K562 (cell line): ENCODE data around the gene MEX3C. TPM values are rescaled to one million over a fixed set of nuclear protein-coding genes. Genes with fewer than 3 reads are reported as not detected.

Source experiments
- ARID1B ChIP-seq: fragments of 450-650 bp; IDR thresholded peaks from 2 replicates; pipeline ENCODE4 v1.6.1; 2016; ENCODE audit warnings: antibody characterized with exemption, mild to moderate bottlenecking, inconsistent platforms
- BHLHE40 ChIP-seq: IDR thresholded peaks from 2 replicates; pipeline ENCODE4 v1.6.1; 2011; ENCODE audit warnings: low read length, improper control_type of control experiment
- CC2D1A ChIP-seq: fragments of 450-650 bp; IDR thresholded peaks from 2 replicates; pipeline ENCODE4 v1.6.1; 2017; ENCODE audit warnings: mild to moderate bottlenecking
- CEBPB ChIP-seq: fragments of 450-650 bp; IDR thresholded peaks from 2 replicates; pipeline ENCODE4 v1.6.1; 2016; ENCODE audit warnings: missing genetic modification characterization, missing compliant biosample characterization
- FOSL1 ChIP-seq: fragments of 200-800 bp; sonication (Bioruptor generic); conservative IDR thresholded peaks from 2 replicates; pipeline ENCODE4 v1.6.1; 2016; ENCODE audit warnings: missing genetic modification characterization, missing compliant biosample characterization
- FOXK1 ChIP-seq: sonication (generic); formaldehyde crosslinking; IDR thresholded peaks from 2 replicates; pipeline ENCODE4 v1.8.0; 2022; ENCODE audit warnings: missing genetic modification reagents, mild to moderate bottlenecking, borderline replicate concordance
- GABPA ChIP-seq: fragments of 200-800 bp; sonication (Bioruptor generic); conservative IDR thresholded peaks from 2 replicates; pipeline ENCODE4 v1.6.1; 2016; ENCODE audit warnings: low read depth, missing genetic modification characterization, missing compliant biosample characterization
- JUN ChIP-seq, 2 experiments: sonication (generic) in 1 of 2; formaldehyde crosslinking in 1 of 2; IDR thresholded peaks; 2 replicates each; pipeline versions ENCODE4 v1.6.1 to v1.8.0; 2012 to 2022; ENCODE audit warnings: borderline replicate concordance in 2 of 2, mild to moderate bottlenecking in 2 of 2, improper control_type of control experiment in 1 of 2, low read depth in 1 of 2, low read length in 1 of 2, missing genetic modification reagents in 1 of 2
- JUNB ChIP-seq: fragments of 450-650 bp; formaldehyde crosslinking; conservative IDR thresholded peaks from 2 replicates; pipeline ENCODE4 v1.4.0; 2020; ENCODE audit warnings: mild to moderate bottlenecking
- KLF10 ChIP-seq: fragments of 250-450 bp; sonication (Bioruptor Pico); IDR thresholded peaks from 2 replicates; pipeline ENCODE4 v1.6.1; 2021; ENCODE audit warnings: matching md5 sums
- MEF2D ChIP-seq: conservative IDR thresholded peaks from 2 replicates; pipeline ENCODE4 v1.6.1; 2016; ENCODE audit warnings: low read depth, missing genetic modification characterization, missing compliant biosample characterization
- MEIS2 ChIP-seq: fragments of 450-650 bp; IDR thresholded peaks from 2 replicates; pipeline ENCODE4 v1.6.1; 2014; ENCODE audit warnings: mild to moderate bottlenecking; ENCODE audit not compliant: partially characterized antibody
- NFYB ChIP-seq: IDR thresholded peaks from 2 replicates; pipeline ENCODE4 v1.6.1; 2011; ENCODE audit warnings: mild to moderate bottlenecking, moderate library complexity; ENCODE audit not compliant: insufficient read length; ENCODE audit errors: extremely low read depth
- NR2C2 ChIP-seq, 2 experiments: fragments of 200-800 bp in 1 of 2; sonication (Bioruptor generic) in 1 of 2; sonication (generic) in 1 of 2; formaldehyde crosslinking in 1 of 2; IDR thresholded peaks; 2 replicates each; pipeline versions ENCODE4 v1.6.1 to v1.8.0; 2016 to 2022; ENCODE audit warnings: mild to moderate bottlenecking in 1 of 2, missing compliant biosample characterization in 1 of 2, missing genetic modification characterization in 1 of 2, missing genetic modification reagents in 1 of 2
- SMARCA4 ChIP-seq: fragments of 450-650 bp; IDR thresholded peaks from 2 replicates; pipeline ENCODE4 v1.6.1; 2016
- TEAD1 ChIP-seq, 2 experiments: fragments of 450-650 bp in 1 of 2; sonication (generic) in 1 of 2; formaldehyde crosslinking; IDR thresholded peaks; 2 replicates each; pipeline versions ENCODE4 v1.4.0 to v1.8.0; 2020 to 2022; ENCODE audit warnings: mild to moderate bottlenecking in 2 of 2, missing genetic modification reagents in 1 of 2
- XRCC4 ChIP-seq: IDR thresholded peaks from one replicate; pipeline ENCODE4 v1.6.1; 2011; ENCODE audit not compliant: insufficient read depth, insufficient read length; ENCODE audit errors: extremely low read depth
- ZC3H8 ChIP-seq: fragments of 450-650 bp; IDR thresholded peaks from 2 replicates; pipeline ENCODE4 v1.6.1; 2017
- ZNF175 ChIP-seq: fragments of 200-800 bp; sonication (Bioruptor generic); IDR thresholded peaks from 2 replicates; pipeline ENCODE4 v1.6.1; 2016; ENCODE audit warnings: low read depth, mild to moderate bottlenecking, missing genetic modification characterization, missing compliant biosample characterization
- ZNF589 ChIP-seq: fragments of 200-800 bp; sonication (Bioruptor generic); IDR thresholded peaks from 2 replicates; pipeline ENCODE4 v1.6.1; 2016; ENCODE audit warnings: low read depth, missing genetic modification characterization, missing compliant biosample characterization
- polyA plus RNA-seq, 8 experiments: library from polyadenylated mRNA; depleted of rRNA in 4 of 8; stranded (reverse) in 5 of 8; unstranded in 3 of 8; fragments of >200 nt; fragmentation: Nextera tagmentation in 2 of 8; fragmentation: Illumina TruSeq in 1 of 8; extraction: Ambion mirVana in 2 of 8; extraction: Trizol in 1 of 8; gene quantifications; 2 replicates each; pipeline versions ENCODE4 v1.2.1 to v1.2.3, GENCODE V29; 2011 to 2014; ENCODE audit warnings: inconsistent platforms in 1 of 8, missing spikeins in 1 of 8
- total RNA-seq, 7 experiments: library from RNA; depleted of rRNA in 6 of 7; stranded (reverse); fragments of >200 nt in 6 of 7; fragmentation: Illumina TruSeq in 2 of 7; extraction: Trizol in 2 of 7; gene quantifications; 2 replicates each; pipeline versions ENCODE4 v1.2.1 to v1.2.3, GENCODE V29; 2011 to 2021; ENCODE audit warnings: low replicate concordance in 1 of 7
- TF ChIP-seq, protein P1 (sequence below), 2 experiments: fragments of 450-650 bp in 1 of 2; sonication (generic) in 1 of 2; formaldehyde crosslinking in 1 of 2; IDR thresholded peaks in 1 of 2; conservative IDR thresholded peaks in 1 of 2; 2 replicates each; pipeline versions ENCODE4 v1.6.1 to v1.8.1; 2016 to 2023; ENCODE audit warnings: mild to moderate bottlenecking in 2 of 2, moderate library complexity in 2 of 2, inconsistent platforms in 1 of 2, missing genetic modification reagents in 1 of 2
- TF ChIP-seq, protein P2 (sequence below): sonication (generic); IDR thresholded peaks from 2 replicates; pipeline ENCODE4 v1.6.1; 2016
- TF ChIP-seq, protein P3 (sequence below): fragments of 450-650 bp; formaldehyde crosslinking; IDR thresholded peaks from 2 replicates; pipeline ENCODE4 v1.4.0; 2022; ENCODE audit warnings: mild to moderate bottlenecking, moderate library complexity
- TF ChIP-seq, protein P4 (sequence below): fragments of 450-650 bp; IDR thresholded peaks from 2 replicates; pipeline ENCODE4 v1.6.1; 2016

Gene MEX3C
- total and polyA plus RNA-seq, 9 of the 15 experiments (the other 6 are each of a cell fraction or from before 2014, with no cell fraction given) = 2.4 to 14.2 (median 10.6) TPM

DNA sequence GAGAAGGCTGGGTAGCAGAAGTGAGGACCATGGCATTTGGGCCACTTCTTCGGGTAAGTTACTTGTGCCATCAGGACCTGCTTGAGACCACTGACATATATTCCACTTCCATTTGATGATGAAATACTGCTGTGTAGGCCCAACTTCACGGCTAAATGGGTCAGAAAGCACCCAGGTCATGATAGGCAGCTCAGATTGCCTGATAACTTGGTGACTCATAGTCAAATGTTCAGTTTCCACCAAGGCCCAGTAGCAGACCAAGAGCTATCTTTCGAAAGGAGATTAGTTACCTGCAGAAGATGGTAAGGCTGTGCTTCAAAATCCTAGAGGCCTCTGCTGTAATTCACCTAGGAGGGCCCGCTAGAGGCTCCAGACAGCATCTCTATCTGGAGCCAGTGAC is 31.8 kb upstream of the MEX3C start (continued):
- TF ChIP-seq, protein P1, sequence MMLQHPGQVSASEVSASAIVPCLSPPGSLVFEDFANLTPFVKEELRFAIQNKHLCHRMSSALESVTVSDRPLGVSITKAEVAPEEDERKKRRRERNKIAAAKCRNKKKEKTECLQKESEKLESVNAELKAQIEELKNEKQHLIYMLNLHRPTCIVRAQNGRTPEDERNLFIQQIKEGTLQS (IDR thresholded peaks at IDR 0.05) = peak; percentile 88
- TF ChIP-seq, protein P1 (CRISPR knock-in tag; conservative IDR thresholded peaks at IDR 0.05) = no peak
- TF ChIP-seq NFYB (no peak), XRCC4 (no peak), ZNF589 (CRISPR knock-in tag) (peak; percentile 59; the same call in 1 of the 2 replicates), ARID1B (peak; percentile 30; the same call in 1 of the 2 replicates), KLF10 (CRISPR knock-in tag) (no peak), NR2C2 (CRISPR knock-in tag; IDR thresholded peaks at IDR 0.05) (no peak), NR2C2 (tag; IDR thresholded peaks at IDR 0.05) (peak; percentile 46; the same call in 1 of the 2 replicates), FOSL1 (tag) (peak; percentile 95), CC2D1A (no peak), ZC3H8 (no peak), JUNB (CRISPR knock-in tag) (peak; percentile 85), BHLHE40 (no peak), JUN (IDR thresholded peaks at IDR 0.05; ENCODE audit: borderline replicate concordance, low read depth, low read length) (peak; percentile 61; the same call in 1 of the 2 replicates), JUN (CRISPR knock-in tag; IDR thresholded peaks at IDR 0.05; ENCODE audit: borderline replicate concordance) (no peak), SMARCA4 (peak; percentile 20; the same call in 1 of the 2 replicates), MEIS2 (peak; percentile 33), MEF2D (0 out of 2 replicates have a peak, but pooled peaks have one; percentile 37), CEBPB (no peak), FOXK1 (no peak), ZNF175 (CRISPR knock-in tag) (peak; percentile 58; the same call in 1 of the 2 replicates), GABPA (tag) (0 out of 2 replicates have a peak, but pooled peaks have one; percentile 13), TEAD1 (CRISPR knock-in tag; IDR thresholded peaks at IDR 0.05) (peak in 1 of 2 experiments; percentile 46; a peak in 1 of 4 replicates)
- TF ChIP-seq, protein P2, sequence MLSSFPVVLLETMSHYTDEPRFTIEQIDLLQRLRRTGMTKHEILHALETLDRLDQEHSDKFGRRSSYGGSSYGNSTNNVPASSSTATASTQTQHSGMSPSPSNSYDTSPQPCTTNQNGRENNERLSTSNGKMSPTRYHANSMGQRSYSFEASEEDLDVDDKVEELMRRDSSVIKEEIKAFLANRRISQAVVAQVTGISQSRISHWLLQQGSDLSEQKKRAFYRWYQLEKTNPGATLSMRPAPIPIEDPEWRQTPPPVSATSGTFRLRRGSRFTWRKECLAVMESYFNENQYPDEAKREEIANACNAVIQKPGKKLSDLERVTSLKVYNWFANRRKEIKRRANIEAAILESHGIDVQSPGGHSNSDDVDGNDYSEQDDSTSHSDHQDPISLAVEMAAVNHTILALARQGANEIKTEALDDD = peak; percentile 50; the same call in 1 of the 2 replicates
- TF ChIP-seq, protein P3, sequence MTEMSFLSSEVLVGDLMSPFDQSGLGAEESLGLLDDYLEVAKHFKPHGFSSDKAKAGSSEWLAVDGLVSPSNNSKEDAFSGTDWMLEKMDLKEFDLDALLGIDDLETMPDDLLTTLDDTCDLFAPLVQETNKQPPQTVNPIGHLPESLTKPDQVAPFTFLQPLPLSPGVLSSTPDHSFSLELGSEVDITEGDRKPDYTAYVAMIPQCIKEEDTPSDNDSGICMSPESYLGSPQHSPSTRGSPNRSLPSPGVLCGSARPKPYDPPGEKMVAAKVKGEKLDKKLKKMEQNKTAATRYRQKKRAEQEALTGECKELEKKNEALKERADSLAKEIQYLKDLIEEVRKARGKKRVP (CRISPR knock-in tag) = 0 out of 2 replicates have a peak, but pooled peaks have one; percentile 31
- TF ChIP-seq, protein P4, sequence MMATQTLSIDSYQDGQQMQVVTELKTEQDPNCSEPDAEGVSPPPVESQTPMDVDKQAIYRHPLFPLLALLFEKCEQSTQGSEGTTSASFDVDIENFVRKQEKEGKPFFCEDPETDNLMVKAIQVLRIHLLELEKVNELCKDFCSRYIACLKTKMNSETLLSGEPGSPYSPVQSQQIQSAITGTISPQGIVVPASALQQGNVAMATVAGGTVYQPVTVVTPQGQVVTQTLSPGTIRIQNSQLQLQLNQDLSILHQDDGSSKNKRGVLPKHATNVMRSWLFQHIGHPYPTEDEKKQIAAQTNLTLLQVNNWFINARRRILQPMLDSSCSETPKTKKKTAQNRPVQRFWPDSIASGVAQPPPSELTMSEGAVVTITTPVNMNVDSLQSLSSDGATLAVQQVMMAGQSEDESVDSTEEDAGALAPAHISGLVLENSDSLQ = peak; percentile 75
